NCI-H526 treated with DMSO at 0.1 percent for 48 hours (cell line): ENCODE data around the gene PRPF39.
A peak's percentile ranks its signal among the peaks of the same experiment; 100 is the strongest.
"Not testable (repeated sequence)": the region's sequence is repeated elsewhere in the genome, so short reads cannot be mapped to it uniquely, and the experiment has no call there.

Experiments used
- DNase-seq: peaks from one replicate; lab custom pipeline; 2025; lab: John Stamatoyannopoulos, UW

Gene PRPF39

DNA sequence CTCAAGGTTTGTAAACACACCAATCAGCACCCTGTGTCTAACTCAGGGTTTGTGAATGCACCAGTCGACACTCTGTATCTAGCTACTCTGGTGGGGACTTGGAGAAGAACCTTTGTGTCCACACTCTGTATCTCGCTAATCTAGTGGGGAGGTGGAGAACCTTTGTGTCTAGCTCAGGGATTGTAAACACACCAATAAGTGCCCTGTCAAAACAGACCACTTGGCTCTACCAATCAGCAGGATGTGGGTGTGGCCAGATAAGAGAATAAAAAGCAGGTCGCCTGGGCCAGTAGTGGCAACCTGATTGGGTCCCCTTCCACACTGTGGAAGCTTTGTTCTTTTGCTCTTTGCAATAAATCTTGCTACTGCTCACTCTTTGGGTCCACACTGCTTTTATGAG is 2.8 kb upstream of the PRPF39 start:
- DNase-seq: not testable (repeated sequence)

DNA sequence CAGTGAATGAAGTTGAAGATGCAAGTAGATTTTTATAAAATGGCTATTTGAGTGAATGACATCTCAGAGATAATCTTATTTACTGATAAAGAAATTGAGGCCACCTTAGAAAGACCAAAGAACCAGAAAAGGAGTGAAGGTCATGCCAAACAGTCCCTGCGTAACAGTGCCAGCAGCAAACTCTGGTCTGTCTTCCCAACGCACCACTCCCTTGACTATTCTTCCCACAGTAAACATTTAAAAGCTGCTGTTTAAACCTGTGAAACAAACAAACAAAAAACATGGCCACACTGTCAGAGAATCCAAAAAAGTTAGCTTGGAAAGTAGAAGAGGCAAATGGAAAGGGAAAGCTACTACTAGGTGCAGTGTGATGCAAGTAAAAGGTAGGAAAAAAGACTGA is 1.5 kb upstream of the PRPF39 start:
- DNase-seq: no peak

DNA sequence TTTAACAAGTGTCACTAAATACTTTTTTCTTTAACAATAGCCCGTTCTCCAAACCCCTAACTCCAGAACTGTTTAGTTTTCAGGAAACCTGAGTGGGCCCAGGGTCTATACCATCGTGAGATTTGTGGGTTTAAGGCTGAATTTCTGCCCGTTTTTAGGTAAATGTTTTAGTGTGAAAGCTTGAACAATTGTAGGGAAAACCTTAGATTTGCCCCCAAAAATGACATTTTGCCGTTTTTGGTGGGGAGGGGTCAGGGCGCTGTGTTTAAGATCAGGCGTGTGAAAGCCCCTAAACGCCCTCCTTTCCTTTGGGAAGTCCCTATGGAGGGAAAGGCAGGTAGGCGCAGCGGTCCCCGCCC is 320 bp upstream of the PRPF39 start:
- DNase-seq: no peak

DNA sequence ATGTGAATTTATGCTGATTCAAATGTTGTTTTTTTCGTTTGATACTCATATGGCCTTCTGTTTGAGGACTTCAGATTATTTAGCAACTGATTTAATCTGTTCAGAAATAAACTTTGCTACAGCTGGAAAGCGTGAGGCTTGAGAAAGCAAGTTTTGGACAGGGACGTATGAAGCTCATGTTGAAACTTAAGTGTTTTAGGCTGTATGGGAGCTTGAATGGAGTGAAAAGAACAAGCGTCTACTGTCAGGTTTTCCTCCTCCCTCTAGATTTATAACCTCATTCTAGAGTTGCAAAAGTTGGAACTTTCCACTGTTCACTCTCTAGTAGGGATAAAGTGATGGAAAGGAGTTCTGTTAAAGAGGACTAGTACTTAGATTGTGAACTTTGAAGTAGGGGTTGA is 1.0 kb downstream of the PRPF39 start:
- DNase-seq: no peak

DNA sequence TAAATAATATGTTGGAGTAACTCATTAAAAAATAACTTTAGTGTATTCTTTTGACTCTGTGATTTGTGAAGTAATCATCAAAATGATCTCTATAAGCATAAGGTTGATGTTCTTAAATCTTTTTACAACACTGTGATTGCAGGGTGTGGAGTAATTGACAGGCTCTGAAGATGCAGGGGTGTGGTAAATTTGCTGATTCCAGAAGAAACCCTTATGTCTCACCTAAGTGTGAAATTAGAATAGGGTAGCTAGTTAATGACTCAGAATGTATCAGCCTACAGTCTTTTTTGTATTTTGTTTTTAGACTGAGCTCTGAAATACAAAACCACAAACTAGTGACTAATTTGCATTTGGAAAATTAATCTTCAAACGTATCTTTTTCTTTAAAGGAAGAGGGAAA is 5.9 kb downstream of the PRPF39 start:
- DNase-seq: no peak

DNA sequence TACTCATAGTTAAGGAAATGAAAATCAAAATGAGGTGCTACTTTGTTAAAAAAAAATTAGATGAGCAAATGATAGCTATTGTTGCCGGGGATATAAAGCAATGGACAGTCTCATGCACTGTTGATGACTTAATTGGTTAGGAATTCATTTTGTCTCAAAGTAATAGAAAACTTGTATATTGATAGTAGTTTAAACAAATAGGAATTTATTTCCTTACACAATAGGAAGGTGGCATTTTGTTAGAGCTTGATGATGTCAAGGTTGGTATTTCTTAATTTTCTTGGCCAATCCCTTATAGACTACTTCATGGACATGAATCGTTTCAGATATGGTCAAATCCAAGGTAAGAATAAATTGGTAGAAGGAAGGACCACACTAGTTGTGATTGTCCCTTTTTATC is 7.8 kb downstream of the PRPF39 start:
- DNase-seq: no peak

DNA sequence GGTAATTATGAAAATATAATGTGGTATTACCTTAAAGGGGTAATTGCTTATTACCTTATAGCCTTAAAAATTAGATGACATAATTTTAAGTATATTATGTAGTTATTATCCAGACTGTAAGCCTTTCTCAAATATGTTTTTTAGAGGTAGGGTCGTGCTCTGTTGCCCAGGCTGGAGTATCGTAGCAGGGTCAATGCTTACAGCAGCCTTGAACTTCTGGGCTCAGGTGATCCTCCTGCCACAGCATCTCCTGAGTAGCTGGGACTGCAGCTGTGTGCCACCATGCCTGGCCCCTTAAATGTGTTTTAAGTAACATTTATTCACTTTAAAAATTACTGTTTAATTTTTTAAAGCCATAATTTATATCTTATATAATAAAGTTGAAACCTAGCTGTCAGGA is 10.4 kb downstream of the PRPF39 start:
- no peak for DNase-seq

DNA sequence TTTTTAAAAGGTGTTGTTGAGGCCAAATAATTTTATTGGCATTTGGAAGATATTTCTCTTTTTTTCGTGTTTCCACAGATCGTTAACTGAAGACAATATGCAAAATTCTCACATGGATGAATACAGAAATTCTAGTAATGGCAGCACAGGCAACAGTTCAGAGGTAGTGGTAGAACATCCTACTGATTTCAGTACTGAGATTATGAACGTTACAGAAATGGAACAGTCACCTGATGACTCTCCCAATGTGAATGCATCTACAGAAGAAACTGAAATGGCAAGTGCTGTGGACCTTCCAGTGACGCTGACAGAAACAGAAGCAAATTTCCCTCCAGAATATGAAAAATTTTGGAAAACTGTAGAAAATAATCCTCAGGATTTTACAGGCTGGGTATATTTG is 11.2 kb downstream of the PRPF39 start:
- DNase-seq: no peak

DNA sequence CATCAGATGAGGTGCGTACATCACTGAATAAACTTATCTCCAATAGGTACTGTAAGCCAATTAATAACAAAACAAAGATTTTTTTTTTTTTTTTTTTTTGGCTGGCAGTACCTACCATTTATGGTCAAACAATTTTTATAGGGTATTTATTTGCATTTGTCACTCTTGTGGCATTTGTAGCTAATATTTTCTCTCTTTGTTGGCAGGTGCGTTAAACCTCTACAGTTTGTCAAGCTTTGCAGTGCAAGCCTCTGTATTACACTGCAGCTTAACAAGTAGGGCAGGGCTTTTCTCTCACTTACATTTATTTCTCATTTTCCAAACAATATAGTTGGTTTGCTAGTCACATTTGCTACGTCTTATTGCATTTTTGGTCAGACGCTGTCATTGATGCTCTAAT is 12.3 kb downstream of the PRPF39 start:
- no peak for DNase-seq

DNA sequence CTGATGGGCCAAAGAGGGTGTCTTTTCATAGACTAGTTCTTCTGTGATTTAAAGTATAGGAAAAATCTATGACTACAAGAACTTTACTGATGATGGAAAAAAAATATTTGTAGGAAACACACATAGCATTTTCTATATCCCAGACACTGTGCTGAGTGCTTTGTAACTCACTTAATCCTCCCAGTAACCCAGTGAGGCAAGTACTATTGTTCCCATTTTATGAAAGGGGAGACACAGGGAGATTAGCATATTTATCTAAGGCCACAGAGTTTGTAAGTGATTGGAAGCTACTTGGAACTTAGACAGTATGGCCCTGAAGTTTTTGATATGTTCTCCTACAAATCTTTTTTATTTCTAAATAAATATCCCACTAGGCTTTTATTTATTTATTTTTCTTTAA is 19.9 kb downstream of the PRPF39 start:
- no peak for DNase-seq

DNA sequence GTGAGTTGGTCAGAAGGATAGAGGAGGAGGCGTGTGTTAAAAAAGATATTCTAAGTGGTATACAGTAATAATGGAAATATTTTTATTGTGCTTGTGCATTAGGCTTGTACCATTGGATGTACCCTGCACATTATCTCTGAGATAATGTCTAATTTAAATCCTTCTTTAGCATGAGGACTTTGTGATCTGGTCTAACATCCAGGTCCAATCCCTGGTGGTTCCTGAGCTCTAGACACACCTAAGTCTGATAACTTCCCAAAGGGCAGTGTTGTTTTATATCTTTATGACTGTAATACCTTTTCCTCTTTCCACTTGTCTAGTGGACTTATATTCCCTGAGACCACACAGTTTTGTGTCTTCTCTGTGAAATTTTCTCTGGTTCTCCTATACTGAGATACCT is 20.6 kb downstream of the PRPF39 start:
- no peak for DNase-seq

DNA sequence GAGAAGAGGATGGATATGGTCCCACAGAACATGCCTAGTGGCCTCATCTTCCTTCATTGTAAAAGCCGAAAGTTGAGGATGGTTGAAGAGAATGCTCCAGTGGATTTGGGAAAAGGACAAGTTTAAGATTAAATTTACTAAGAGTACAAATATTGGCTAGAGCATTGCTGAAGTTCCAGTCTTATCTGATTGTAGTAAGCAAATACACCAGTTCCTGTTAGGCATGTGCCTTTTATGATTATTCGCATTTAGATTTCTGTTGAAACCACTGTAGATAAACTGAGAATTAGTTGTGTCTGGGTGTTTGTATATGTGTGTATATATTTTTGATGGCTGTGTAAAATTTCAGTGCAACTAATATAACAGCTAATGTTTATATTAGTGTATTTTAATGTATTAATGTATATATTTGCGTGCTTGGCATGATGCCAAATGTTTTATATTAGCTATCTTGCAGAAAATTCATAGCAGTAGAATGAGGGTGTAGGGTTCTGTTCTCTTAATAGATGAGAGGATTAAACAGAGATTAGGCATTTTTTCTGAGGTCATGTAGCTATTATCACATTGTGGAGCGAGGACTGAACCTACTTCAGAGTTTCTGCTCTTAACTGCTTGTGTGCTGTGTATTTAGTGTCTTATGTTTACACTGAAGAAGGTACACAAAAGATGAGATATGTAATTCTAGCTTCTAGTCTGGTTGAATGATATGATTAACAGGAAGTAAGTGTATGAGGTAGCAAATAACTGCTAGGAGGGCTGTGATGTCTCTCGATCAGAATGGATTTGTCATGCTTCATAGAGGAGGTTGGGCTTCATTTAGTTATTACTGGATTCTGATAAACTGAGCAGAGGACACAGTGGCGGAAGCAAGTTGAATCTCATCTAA is 29.2 kb downstream of the PRPF39 start:
- DNase-seq: no peak

DNA sequence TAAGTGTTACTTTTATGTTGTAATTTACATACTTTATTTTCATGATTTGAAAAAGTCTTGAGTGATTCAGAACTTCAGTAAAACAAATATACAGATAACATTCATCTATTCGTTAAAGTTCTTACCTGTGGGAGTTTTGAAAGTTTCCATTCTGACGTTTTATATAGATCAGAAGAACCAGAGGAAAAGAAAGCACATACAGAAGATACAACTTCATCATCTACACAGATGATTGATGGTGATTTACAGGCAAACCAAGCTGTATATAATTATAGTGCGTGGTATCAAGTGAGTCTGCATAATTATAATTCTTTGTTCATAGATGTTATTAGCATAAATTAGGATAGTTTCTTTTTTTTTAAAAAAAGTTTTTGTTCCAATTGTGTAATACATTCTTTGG is 30.4 kb downstream of the PRPF39 start:
- DNase-seq: no peak

DNA sequence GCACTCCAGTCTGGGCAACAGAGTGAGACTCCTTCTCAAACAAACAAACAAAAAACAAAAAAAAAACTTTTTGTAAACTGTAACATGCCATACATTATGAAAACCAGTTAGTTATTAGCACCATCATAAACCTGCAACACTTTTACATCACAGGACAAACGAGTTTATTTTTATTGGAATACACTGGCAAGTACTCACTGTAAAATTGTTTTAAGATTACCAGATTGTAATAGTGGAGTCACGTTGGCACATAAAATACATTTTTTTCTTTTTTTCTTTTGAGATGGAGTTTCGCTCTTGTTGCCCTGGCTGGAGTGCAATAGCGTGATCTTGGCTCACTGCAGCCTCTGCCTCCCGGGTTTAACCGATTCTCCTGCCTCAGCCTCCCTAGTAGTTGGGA is 34.7 kb downstream of the PRPF39 start:
- no peak for DNase-seq

DNA sequence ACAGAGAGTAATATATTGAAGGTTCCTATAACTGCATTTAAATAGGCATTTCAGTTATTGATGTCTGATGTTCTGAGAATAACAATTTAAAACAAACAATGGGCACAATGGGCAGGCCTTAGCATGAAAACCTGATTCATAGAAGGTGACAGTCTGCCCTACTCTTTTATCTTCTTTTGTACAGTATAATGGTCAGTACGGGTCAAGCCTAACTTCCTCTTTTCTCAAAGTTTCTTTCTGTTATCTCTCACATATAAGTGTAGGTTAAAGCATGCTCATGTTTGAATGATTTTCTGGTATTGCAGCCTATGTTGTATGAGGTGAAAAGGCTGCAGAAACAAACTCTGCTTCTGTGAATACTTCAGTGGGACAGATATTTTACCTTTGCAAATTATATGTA is 36.2 kb downstream of the PRPF39 start:
- DNase-seq: peak; percentile 17

DNA sequence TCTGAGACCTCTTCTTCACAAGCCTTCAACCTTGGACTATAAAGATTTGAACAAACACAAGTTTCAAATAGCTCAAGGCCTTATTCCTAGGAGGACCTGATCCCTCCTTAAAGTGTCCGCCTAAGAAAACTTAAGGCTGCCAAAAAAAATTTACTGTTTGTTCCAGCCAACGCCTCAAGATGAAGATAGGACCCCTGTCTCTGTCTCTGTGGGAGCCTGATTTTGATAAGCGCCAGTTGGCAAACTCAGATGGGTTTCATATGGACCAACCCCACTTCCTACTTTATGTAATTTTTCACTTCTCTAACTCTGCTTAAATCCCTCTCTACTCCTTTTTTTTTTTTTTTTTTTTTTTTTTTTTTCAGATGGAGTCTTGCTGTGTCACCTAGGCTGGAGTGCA is 39.4 kb downstream of the PRPF39 start:
- DNase-seq: no peak

DNA sequence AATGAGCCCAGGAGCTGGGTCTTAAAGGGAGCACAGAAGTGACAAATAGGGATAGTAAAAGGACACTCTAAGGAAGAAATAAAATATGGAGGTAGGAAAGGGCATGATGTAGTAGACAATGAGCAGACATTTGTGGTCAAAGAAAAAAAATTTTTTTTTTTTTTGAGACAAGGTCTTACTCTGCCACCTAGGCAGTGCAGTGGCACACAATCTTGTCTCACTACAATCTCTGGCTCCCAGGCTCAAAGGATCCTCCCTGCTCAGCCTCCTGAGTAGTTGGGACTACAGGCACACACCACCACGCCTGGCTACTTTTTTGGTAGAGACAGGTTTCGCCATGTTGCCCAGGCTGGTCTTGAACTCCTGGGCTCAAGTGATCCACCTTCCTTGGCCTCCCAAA is 41.8 kb downstream of the PRPF39 start:
- no peak for DNase-seq

DNA sequence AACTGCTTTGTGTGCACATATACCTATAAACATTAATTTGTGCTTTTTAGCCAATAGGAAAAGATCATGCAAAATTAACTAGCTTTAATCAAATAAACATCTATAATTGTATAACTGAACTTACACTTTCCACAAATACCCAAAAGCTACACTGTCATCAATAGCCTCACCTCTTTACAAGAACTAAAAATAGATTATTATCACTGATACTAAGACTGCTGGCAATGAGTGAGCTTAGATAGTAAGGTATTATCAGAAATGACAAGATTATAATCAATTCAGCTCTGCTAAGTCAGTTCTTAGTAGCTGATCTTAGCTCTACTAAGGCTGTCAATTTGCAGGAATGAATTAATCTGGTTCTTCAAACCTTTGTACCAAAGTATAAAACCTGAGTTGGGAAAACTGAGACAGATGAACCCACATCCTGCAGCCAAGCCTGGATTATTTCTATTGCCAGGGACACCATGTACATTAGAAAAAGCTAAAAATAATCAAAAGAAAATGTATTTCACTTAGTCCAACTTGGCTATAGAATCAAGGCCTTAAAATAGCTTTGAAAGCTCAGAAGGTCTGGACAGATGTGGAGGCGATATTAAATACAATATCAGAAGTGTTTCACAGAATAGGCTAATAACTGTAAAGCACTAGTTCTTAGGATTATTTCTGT is 45.2 kb downstream of the PRPF39 start:
- no peak for DNase-seq

DNA sequence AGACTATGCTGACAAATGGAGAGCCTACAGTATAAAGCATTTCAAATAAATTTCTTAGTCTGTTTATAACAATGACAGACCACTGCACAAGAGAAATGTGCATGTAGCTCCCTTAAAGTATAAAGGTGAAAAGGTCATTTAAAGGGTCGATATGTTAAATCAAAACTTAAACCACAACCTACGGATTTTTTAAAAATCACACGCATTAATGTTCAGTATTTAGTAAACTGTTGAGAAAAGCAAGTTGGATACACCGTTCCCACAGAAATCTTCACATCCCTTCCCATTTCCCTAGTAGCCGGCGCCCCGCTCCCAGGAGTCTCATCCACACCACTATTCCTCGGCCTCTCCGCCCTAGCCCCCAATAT is 49.8 kb downstream of the PRPF39 start:
- peak; percentile 54 for DNase-seq

DNA sequence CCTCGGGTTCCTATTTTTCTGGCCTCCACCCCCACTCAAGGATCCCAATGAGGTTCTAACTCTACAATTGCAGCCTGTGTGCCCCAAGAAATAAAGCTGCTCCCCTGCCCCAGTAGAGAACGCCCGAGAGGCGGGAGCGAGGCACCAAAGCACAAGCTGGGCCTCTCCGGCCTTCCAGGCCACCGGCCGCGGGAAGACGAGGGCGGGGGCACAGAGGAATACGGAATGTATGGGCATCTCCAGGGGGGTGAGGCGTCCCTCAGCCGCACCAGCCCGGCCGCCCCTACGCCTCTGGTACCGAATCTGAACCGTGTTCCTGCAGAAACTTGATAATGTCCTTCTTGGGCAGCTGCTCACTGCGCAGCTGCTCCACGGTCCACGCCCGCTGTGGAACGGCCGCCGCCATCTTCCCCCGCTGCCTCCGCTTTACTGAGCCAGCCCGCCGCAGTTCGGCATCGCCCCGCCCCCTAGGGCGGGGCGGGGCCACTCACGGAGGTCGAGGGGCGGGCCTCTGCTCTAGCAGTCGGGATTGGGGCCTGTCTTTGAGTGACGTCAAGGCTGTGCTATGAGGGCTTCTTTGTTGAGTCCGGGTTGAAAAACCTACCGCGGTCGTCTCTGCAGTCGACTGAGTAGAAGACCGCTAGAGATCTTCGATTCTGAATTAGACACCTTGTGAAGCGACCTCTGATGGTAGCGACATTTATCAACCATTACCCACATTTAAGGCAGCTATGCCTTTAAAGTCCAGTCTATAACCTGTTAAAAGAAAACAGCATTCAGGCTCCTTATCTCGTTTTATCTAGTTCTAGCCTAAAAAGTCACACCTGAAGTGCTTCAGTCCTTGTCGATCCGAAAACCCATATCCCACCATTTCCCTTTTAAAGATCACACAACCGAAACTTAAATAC is 50.4 kb downstream of the PRPF39 start, which contains the start of gene FKBP3:
FKBP3 (minus strand) TSS at position 431 of the 908 bp plus-strand sequence; CDS start at position 406, 25 bp downstream.
- peak; percentile 97 for DNase-seq

DNA sequence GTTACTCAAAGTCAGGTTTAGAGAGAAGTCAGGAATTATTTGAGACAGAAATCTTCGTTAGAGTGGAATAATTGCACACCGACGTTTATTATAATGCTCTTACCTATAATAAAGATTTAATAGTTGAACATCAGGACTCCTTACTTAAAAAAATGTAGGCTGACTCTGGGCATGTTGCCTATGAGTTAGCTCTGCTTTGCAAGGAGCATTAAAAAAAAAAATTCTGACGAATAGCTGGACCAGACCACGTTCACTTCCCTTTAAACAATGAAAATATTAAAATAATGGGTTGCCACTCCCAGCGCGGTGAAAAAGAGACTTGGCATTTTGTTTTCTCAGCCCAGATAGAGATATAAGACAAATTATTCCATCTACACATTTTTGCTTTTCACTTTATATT is 51.2 kb downstream of the PRPF39 start:
- peak; percentile 43 for DNase-seq

DNA sequence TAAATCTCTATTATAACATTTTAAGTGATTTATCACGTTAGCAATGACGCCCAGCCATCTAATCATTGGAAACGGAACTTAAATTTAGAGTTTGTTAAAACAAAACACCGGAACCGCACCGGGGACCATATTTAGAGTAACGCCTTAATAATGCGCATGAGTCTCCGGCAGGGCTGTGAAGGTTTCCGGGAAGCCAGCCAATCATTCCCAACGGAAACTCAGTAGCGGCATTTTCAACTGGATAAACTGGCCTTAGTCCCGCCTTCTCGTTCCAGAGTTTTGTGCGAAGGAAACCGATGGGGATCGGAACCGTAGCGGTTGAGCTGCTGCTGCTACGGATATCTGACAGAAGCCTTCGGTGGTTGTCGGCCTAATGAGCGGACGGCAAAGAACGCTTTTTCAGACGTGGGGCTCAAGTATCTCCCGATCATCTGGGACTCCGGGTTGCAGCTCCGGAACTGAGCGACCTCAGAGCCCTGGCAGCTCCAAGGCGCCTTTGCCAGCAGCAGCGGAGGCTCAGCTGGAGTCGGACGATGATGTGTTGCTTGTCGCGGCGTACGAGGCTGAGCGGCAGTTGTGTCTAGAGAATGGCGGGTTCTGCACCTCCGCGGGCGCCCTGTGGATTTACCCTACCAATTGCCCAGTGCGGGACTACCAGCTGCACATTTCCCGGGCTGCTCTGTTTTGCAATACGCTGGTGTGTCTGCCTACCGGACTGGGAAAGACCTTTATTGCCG is 51.9 kb downstream of the PRPF39 start, which contains the start of gene FANCM:
FANCM (plus strand) TSS at position 272 of the 737 bp plus-strand sequence; CDS start at position 374, 102 bp downstream.
- peak; percentile 97 for DNase-seq
